CD1c-positive myeloid dendritic cell (primary cell): ENCODE data around the gene NLRC3.

Source experiments
- DNase-seq: peaks from one replicate; pipeline ENCODE4 v3.0.0-alpha.2; 2016; ENCODE audit errors: extremely low spot score

The NLRC3 gene

GRCh38 chr16:3546986-3547682 is 30.1 kb downstream of the NLRC3 start:
- DNase-seq: peak; percentile 67

- DNase-seq: no peak
These were observed 34.4 kb downstream of the NLRC3 start for GRCh38 chr16:3542601-3543373.

- DNase-seq: no peak
These were observed 35.6 kb downstream of the NLRC3 start for GRCh38 chr16:3541527-3542155.

- DNase-seq: no peak
These were observed 39.0 kb downstream of the NLRC3 start for GRCh38 chr16:3538222-3538621.

- no peak for DNase-seq
These were observed 40.4 kb downstream of the NLRC3 start for GRCh38 chr16:3536851-3537250.

- DNase-seq: no peak
These were observed 40.9 kb downstream of the NLRC3 start for GRCh38 chr16:3536271-3536731.

- DNase-seq: no peak
These were observed 43.1 kb downstream of the NLRC3 start for GRCh38 chr16:3534126-3534525.

GRCh38 chr16:3532741-3533140 is 44.5 kb downstream of the NLRC3 start:
- DNase-seq: no peak

GRCh38 chr16:3530371-3530914 is 46.8 kb downstream of the NLRC3 start:
- no peak for DNase-seq

- no peak for DNase-seq
These were observed 48.0 kb downstream of the NLRC3 start for GRCh38 chr16:3529175-3529574.

GRCh38 chr16:3528406-3528805 is 48.8 kb downstream of the NLRC3 start:
- no peak for DNase-seq

- DNase-seq: peak; percentile 60
These were observed 49.9 kb downstream of the NLRC3 start for GRCh38 chr16:3527216-3527829.

GRCh38 chr16:3525951-3526350 is 51.3 kb downstream of the NLRC3 start:
- DNase-seq: no peak

GRCh38 chr16:3523281-3523680 is 53.9 kb downstream of the NLRC3 start:
- no peak for DNase-seq

- no peak for DNase-seq
These were observed 56.4 kb downstream of the NLRC3 start for GRCh38 chr16:3520841-3521240.

- no peak for DNase-seq
These were observed 56.8 kb downstream of the NLRC3 start for GRCh38 chr16:3520413-3520812.

- no peak for DNase-seq
These were observed 57.6 kb downstream of the NLRC3 start for GRCh38 chr16:3519581-3519980.

GRCh38 chr16:3518986-3519348 is 58.2 kb downstream of the NLRC3 start:
- DNase-seq: no peak

- DNase-seq: no peak
These were observed 58.8 kb downstream of the NLRC3 start for GRCh38 chr16:3518292-3518985.

GRCh38 chr16:3515897-3516296 is 61.3 kb downstream of the NLRC3 start:
- DNase-seq: no peak

GRCh38 chr16:3514621-3515020 is 62.6 kb downstream of the NLRC3 start:
- no peak for DNase-seq
